GM18502 (cell line): ENCODE results near the gene HGFAC.

Source experiments
- ATAC-seq: cut with Tn5 transposase; IDR thresholded peaks from one replicate; pipeline ENCODE4 v1.9.1; 2021; ENCODE audit warnings: mild to moderate bottlenecking; ENCODE audit not compliant: unreplicated experiment, poor library complexity

The HGFAC gene

GRCh38 chr4:3497523-3498389, 56.0 kb downstream of the HGFAC start:
- ATAC-seq = no peak

- no peak for ATAC-seq
These were observed 56.6 kb downstream of the HGFAC start for GRCh38 chr4:3498407-3498806.
